Esophagus muscularis mucosa (tissue), 4 donors: ENCODE measurements around the gene ZC3H12C. TPM values are rescaled to one million over a fixed set of nuclear protein-coding genes. Genes with fewer than 3 reads are reported as not detected.

Experiments
- DNase-seq: peaks from one replicate; pipeline ENCODE4 v3.0.0-alpha.2; 2017; ENCODE audit errors: extremely low spot score
- H3K27ac ChIP-seq, 4 donors: fragments of 200-600 bp; sonication (generic); replicated peaks in 1 of 4; 1 replicate in 3 of 4; 2 replicates in 1 of 4; pipeline ENCODE4 v1.5.1; 2016 to 2019; ENCODE audit warnings: mild to moderate bottlenecking in 1 of 4
- H3K27me3 ChIP-seq, 4 donors: fragments of 200-600 bp; sonication (generic); one replicate each; pipeline versions ENCODE4 v1.5.1 to v1.6.0; 2016 to 2019
- H3K36me3 ChIP-seq, 4 donors: fragments of 200-600 bp; sonication (generic); one replicate each; pipeline ENCODE4 v1.5.1; 2016 to 2019
- H3K4me1 ChIP-seq, 4 donors: fragments of 200-600 bp; sonication (generic); one replicate each; pipeline ENCODE4 v1.5.1; 2016 to 2019
- H3K4me3 ChIP-seq, 4 donors: fragments of 200-600 bp; sonication (generic); 1 replicate in 2 of 4; 2 replicates in 2 of 4; pipeline ENCODE4 v1.5.1; 2016 to 2019; ENCODE audit warnings: mild to moderate bottlenecking in 4 of 4, moderate library complexity in 1 of 4
- H3K9me3 ChIP-seq, 4 donors: fragments of 200-600 bp; sonication (generic); 1 replicate in 3 of 4; 2 replicates in 1 of 4; pipeline ENCODE4 v1.5.1; 2016 to 2019
- CTCF ChIP-seq, 3 experiments: fragments of 200-600 bp in 2 of 3; fragments of 450-650 bp in 1 of 3; sonication (generic) in 2 of 3; IDR thresholded peaks; one replicate each; pipeline ENCODE4 v1.5.1; 2017 to 2019; ENCODE audit warnings: antibody characterized with exemption in 3 of 3, mild to moderate bottlenecking in 2 of 3, moderate library complexity in 1 of 3
- EP300 ChIP-seq: sonication (generic); formaldehyde crosslinking; IDR thresholded peaks from one replicate; pipeline ENCODE4 v1.6.1; 2017; ENCODE audit warnings: antibody characterized with exemption
- POLR2A ChIP-seq: fragments of 450-650 bp; IDR thresholded peaks from one replicate; pipeline ENCODE4 v1.6.1; 2017; ENCODE audit warnings: antibody characterized with exemption, moderate library complexity, mild to moderate bottlenecking, low read depth
- POLR2AphosphoS5 ChIP-seq, 2 donors: sonication (generic); formaldehyde crosslinking; IDR thresholded peaks; one replicate each; pipeline ENCODE4 v1.6.1; 2017; ENCODE audit warnings: antibody characterized with exemption in 2 of 2
- WGBS: methylation state at CpG from one replicate; pipeline ENCODE4 v1.1.5; 2018; 5-methylcytosine and 5-hydroxymethylcytosine counted together
- intact Hi-C: fragments of 100-400 bp; cut with DNase I; formaldehyde crosslinking; loops from one replicate; pipeline ENCODE4 v1.15.1; 2023
- total RNA-seq, 4 donors: library from RNA; depleted of rRNA; stranded (reverse); fragments of >200 nt; gene quantifications; one replicate each; pipeline versions ENCODE4 v1.1.0 to v1.2.1, GENCODE V29; 2016

ZC3H12C gene
- total RNA-seq, 4 donors from 2014 or later = 21.9 to 33.6 (median 24.4) TPM

- 100% methylated on average over 2 of the region's 2 CpGs for WGBS
- no peak for TF ChIP-seq POLR2A
- no peak for TF ChIP-seq EP300
- no peak for TF ChIP-seq POLR2AphosphoS5 (IDR thresholded peaks at IDR 0.05)
- TF ChIP-seq CTCF (IDR thresholded peaks at IDR 0.05) = no peak
- intact Hi-C loops = no loop called here
These were observed 22.0 kb upstream of the ZC3H12C start for GRCh38 chr11:110071197-110071596.

GRCh38 chr11:110072930-110073329 lies 20.3 kb upstream of the ZC3H12C start:
- Histone ChIP-seq H3K27ac (no peak overlapping the region), H3K4me1 (peaks cover 0 to 24% (median 14%) of the 10 kb centered on the region in 4 donors), H3K27me3 (no peaks in the 10 kb centered on the region), H3K4me3 (no peak overlapping the region), H3K9me3 (no peaks in the 10 kb centered on the region), H3K36me3 (no peaks in the 10 kb centered on the region)
- intact Hi-C loops = no loop called here
- no peak for TF ChIP-seq POLR2A
- no peak for DNase-seq

More at GRCh38 chr11:110071197-110071596, 22.0 kb upstream of the ZC3H12C start:
- no peak for DNase-seq
- H3K9me3 ChIP-seq = no peaks in the 10 kb centered on the region
- no peaks in the 10 kb centered on the region for H3K27me3 ChIP-seq
- no peak overlapping the region for H3K4me3 ChIP-seq
- H3K36me3 ChIP-seq = no peaks in the 10 kb centered on the region
- H3K4me1 ChIP-seq = peaks cover 0 to 24% (median 14%) of the 10 kb centered on the region in 4 donors
- H3K27ac ChIP-seq = no peak overlapping the region

GRCh38 chr11:110074499-110074898 lies 18.7 kb upstream of the ZC3H12C start:
- Histone ChIP-seq H3K4me3 (no peak overlapping the region), H3K4me1 (peaks cover 0 to 11% (median 8%) of the 10 kb centered on the region in 4 donors), H3K27ac (no peak overlapping the region), H3K27me3 (no peaks in the 10 kb centered on the region), H3K36me3 (no peaks in the 10 kb centered on the region), H3K9me3 (peaks cover 0 to 6% (median 5%) of the 10 kb centered on the region in 4 donors)
- TF ChIP-seq POLR2A = no peak
- TF ChIP-seq POLR2AphosphoS5 (IDR thresholded peaks at IDR 0.05) = no peak
- no peak for TF ChIP-seq CTCF (IDR thresholded peaks at IDR 0.05)
- TF ChIP-seq EP300 = no peak
- WGBS = 98% methylated on average over 7 of the region's 7 CpGs
- intact Hi-C loops = no loop called here
- DNase-seq = no peak

- Histone ChIP-seq H3K4me1 (peaks cover 0 to 8% (median 4%) of the 10 kb centered on the region in 4 donors), H3K9me3 (peaks cover 0 to 6% (median 5%) of the 10 kb centered on the region in 4 donors), H3K27me3 (no peaks in the 10 kb centered on the region), H3K27ac (no peak overlapping the region), H3K4me3 (no peak overlapping the region), H3K36me3 (no peaks in the 10 kb centered on the region)
- 57% methylated on average over 12 of the region's 12 CpGs for WGBS
- intact Hi-C loops = no loop called here
- no peak for TF ChIP-seq EP300
- no peak for TF ChIP-seq POLR2AphosphoS5 (IDR thresholded peaks at IDR 0.05)
- no peak for TF ChIP-seq POLR2A
- no peak for TF ChIP-seq CTCF (IDR thresholded peaks at IDR 0.05)
- DNase-seq = no peak
These were observed 17.9 kb upstream of the ZC3H12C start for GRCh38 chr11:110075105-110075846.

GRCh38 chr11:110075847-110076208 lies 17.4 kb upstream of the ZC3H12C start:
- DNase-seq = no peak
- TF ChIP-seq CTCF (IDR thresholded peaks at IDR 0.05) (no peak), POLR2AphosphoS5 (IDR thresholded peaks at IDR 0.05) (no peak), EP300 (no peak), POLR2A (no peak)
- Histone ChIP-seq H3K4me3 (no peak overlapping the region), H3K4me1 (peaks cover 0 to 8% (median 4%) of the 10 kb centered on the region in 4 donors), H3K27ac (no peak overlapping the region), H3K36me3 (no peaks in the 10 kb centered on the region), H3K9me3 (peaks cover 0 to 6% (median 5%) of the 10 kb centered on the region in 4 donors), H3K27me3 (no peaks in the 10 kb centered on the region)
- intact Hi-C loops = no loop called here
- 59% methylated on average over 4 of the region's 4 CpGs for WGBS
